ENCODE data around the gene NACC1.

GRCh38 chr19:13115936-13116281, 2.2 kb upstream of the NACC1 start:
- TF ChIP-seq CTCF (IDR thresholded peaks at IDR 0.05) (no peak), POLR2A (IDR thresholded peaks at IDR 0.05) (no peak)

All from heart left ventricle (tissue), 13 donors.